Measurements from ENCODE around the gene IL4.

The IL4 gene

GRCh38 chr5:132680780-132681475 is 7.1 kb downstream of the IL4 start:
- no peak overlapping the region for H3K4me3 ChIP-seq (replicated peaks; ENCODE audit: low read depth, low read length)
- no peak for TF ChIP-seq CTCF (IDR thresholded peaks at IDR 0.05; ENCODE audit: low read depth, low read length, missing control alignments)
- no peak for DNase-seq (ENCODE audit: extremely low read depth, low read depth)

- no peak for TF ChIP-seq CTCF (IDR thresholded peaks at IDR 0.05; ENCODE audit: low read depth, low read length, missing control alignments)
- no peak overlapping the region for H3K4me3 ChIP-seq (replicated peaks; ENCODE audit: low read depth, low read length)
- no peak for DNase-seq (ENCODE audit: extremely low read depth, low read depth)
Measured at GRCh38 chr5:132681476-132681831, 7.7 kb downstream of the IL4 start.

GRCh38 chr5:132681983-132682382 is 8.2 kb downstream of the IL4 start:
- TF ChIP-seq CTCF (IDR thresholded peaks at IDR 0.05; ENCODE audit: low read depth, low read length, missing control alignments) = no peak
- DNase-seq (ENCODE audit: extremely low read depth, low read depth) = no peak
- H3K4me3 ChIP-seq (replicated peaks; ENCODE audit: low read depth, low read length) = no peak overlapping the region

GRCh38 chr5:132684491-132684890 is 10.7 kb downstream of the IL4 start:
- no peak for TF ChIP-seq CTCF (IDR thresholded peaks at IDR 0.05; ENCODE audit: low read depth, low read length, missing control alignments)
- DNase-seq (ENCODE audit: extremely low read depth, low read depth) = no peak
- no peak overlapping the region for H3K4me3 ChIP-seq (replicated peaks; ENCODE audit: low read depth, low read length)

- no peak overlapping the region for H3K4me3 ChIP-seq (replicated peaks; ENCODE audit: low read depth, low read length)
- DNase-seq (ENCODE audit: extremely low read depth, low read depth) = no peak
- TF ChIP-seq CTCF (IDR thresholded peaks at IDR 0.05; ENCODE audit: low read depth, low read length, missing control alignments) = no peak
Measured at GRCh38 chr5:132684922-132685720, 11.3 kb downstream of the IL4 start.

- H3K4me3 ChIP-seq (replicated peaks; ENCODE audit: low read depth, low read length) = no peak overlapping the region
- TF ChIP-seq CTCF (IDR thresholded peaks at IDR 0.05; ENCODE audit: low read depth, low read length, missing control alignments) = no peak
- no peak for DNase-seq (ENCODE audit: extremely low read depth, low read depth)
Measured at GRCh38 chr5:132686193-132686592, 12.4 kb downstream of the IL4 start.

All from HFF-Myc (cell line).